ENCODE results near the gene EFHD2. TPM values are rescaled to one million over a fixed set of nuclear protein-coding genes. Genes with fewer than 3 reads are reported as not detected.
"Not testable (repeated sequence)": the region's sequence is repeated elsewhere in the genome, so short reads cannot be mapped to it uniquely, and the experiment has no call there.

EFHD2 gene
- polyA plus RNA-seq, 1 donor = 9.2 TPM

- DNase-seq = no peak
Measured at GRCh38 chr1:15452216-15452615, 42.5 kb downstream of the EFHD2 start.

DNA sequence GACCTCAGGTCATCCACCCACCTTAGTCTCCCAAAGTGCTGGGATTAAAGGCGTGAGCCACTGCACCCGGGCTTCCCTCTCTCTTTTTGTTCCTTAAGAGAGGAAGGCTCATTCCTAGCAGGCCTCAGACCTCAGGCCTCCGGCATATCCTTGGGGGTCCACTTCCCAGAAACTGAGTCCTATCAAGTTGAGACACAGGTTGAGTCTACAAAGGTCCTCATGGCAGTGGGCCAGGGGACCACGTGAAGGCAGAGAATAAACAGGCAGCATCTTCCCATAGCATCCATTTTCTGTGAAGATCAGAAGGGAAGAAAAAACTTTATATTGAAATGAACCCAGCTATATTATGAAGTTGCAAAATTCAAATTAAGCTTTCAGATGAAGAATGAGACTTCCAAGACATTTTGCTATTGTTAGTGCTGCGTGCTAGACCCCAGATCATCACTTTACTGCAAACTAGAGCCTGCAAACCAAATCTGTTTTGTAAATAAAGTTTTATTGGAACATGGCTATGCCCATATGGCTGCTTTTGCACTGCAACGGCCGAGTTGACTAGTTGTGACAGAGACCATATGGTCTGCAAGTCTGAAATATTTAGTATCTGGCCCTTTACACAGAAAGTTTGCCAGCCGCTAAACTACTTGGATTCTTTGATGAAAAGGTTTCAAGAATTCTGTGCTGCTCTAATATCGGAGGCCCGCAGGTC, 43.3 kb downstream of the EFHD2 start:
- no peak for DNase-seq

GRCh38 chr1:15453734-15454133, 44.0 kb downstream of the EFHD2 start:
- no peak for DNase-seq

- no peak for DNase-seq
Measured at GRCh38 chr1:15454256-15454655, 44.6 kb downstream of the EFHD2 start.

- no peak for DNase-seq
Measured at GRCh38 chr1:15455522-15455921, 45.8 kb downstream of the EFHD2 start.

GRCh38 chr1:15456313-15456954, 46.7 kb downstream of the EFHD2 start, which contains the start of gene CELA2A:
TSS of gene CELA2A (plus strand) at chr1:15456732. CDS start at chr1:15456754, 22 bp downstream.
- DNase-seq = no peak

GRCh38 chr1:15457585-15457984, 47.9 kb downstream of the EFHD2 start:
- no peak for DNase-seq

DNA sequence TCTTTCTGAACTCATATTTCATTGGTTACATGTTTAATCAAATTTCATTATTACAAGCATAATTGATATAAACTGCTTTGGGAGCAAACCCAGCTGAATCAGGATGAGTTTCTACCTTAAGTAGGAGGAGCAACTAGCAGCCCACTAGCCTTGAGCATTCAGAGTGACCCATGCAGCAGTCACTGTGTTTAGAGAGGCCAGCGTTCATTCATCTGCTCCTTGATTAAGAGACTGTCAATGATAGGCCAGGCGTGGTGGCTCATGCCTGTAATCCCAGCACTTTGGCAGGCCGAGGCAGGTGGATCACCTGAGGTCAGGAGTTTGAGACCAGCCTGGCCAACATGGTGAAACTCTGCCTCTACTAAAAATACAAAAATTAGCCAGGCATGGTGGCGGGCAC, 48.7 kb downstream of the EFHD2 start:
- not testable (repeated sequence) for DNase-seq

- no peak for DNase-seq
Measured at GRCh38 chr1:15459771-15460707, 50.4 kb downstream of the EFHD2 start.

GRCh38 chr1:15460708-15461095, 51.0 kb downstream of the EFHD2 start:
- no peak for DNase-seq

DNA sequence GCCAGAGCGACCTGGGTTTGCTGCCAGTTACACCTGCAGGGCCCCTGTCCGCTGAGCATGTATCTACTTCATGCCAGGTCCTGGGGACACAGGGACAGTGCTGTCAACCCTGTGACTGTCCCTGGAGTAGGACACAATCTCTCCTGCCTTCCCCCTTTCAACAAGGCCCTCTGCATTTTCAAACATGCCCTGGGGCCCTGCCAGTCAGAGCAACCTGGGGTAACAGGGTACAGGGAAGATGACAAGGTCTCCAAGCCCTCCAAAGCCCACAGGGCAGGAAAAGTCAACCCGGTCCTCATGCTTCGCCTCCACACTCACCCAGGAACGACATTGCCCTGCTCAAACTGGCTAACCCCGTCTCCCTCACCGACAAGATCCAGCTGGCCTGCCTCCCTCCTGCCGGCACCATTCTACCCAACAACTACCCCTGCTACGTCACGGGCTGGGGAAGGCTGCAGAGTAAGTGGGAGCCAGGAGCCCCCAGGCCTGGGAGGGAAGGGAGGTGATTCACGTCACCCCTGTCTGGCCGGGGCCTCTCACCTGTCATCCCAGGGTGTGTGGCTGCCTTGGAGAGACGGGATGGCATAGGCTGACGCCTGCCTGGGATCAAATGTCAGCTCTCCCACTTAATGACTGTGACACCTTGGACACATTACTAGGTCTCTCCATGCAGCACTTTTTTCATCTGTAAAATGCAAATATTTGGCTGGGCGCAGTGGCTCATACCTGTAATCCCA, 53.5 kb downstream of the EFHD2 start:
- DNase-seq = peak; percentile 25

- not testable (repeated sequence) for DNase-seq
Measured at GRCh38 chr1:15463926-15464322, 54.2 kb downstream of the EFHD2 start.

DNA sequence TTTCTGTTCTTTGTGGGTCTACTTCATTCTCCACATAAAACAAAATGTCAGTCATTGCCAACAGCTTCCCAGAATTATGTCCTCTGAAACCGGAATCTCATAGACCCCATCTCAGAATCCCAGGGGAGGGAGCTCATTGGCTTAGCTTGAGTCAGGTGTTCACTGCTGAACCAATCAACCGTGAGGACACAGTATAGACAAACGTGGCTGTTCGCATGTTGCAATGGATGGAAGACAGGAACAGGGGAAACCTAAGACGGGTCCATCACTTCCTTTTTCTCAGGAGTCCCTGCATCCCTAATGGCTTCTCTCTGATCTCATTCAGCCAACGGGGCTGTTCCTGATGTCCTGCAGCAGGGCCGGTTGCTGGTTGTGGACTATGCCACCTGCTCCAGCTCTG, 56.0 kb downstream of the EFHD2 start:
- no peak for DNase-seq

DNA sequence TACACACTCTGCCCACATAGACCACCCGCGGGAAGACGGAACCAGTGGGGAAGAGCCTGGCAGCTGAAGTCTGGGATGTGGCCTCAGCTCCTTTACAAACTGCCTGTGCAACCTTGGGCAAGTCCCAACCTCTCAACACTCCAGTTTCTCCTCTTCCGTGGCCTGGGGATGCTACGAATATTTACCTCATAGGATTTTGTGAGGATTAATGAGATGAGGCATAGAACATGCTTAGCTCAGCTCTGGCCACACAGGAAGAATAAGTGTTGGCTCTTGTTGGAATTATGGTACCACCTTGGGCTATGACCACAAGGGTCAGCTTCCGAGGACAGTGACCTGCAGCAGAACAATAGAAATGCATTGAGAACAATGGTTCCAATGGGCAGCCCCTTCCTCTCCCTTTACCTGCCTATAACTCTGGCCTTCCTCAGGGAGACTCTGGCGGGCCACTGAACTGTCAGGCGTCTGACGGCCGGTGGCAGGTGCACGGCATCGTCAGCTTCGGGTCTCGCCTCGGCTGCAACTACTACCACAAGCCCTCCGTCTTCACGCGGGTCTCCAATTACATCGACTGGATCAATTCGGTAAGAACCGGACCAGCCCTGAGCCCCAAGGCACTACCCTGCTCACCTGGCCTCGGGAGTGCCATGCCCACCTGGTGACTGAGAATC, 57.4 kb downstream of the EFHD2 start:
- DNase-seq = not testable (repeated sequence)

DNA sequence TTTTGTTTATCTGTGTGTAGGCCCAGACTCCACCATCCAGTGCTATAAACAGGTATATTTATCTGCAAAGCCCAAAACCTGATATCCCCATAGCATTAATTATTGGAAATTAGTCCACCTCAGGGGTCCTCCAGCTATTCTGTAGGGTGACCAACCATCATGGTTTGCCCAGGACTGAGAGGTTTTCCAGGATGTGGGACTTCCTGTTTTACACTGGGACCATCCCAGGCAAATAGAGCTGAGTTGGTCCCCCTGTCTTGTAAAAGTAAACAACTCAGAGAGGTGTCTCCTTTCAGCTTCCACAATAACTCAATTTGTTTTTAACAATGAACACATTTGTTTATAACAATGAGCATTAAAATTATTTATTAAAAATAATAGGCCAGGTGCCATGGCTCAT, 58.5 kb downstream of the EFHD2 start:
- DNase-seq = no peak

DNA sequence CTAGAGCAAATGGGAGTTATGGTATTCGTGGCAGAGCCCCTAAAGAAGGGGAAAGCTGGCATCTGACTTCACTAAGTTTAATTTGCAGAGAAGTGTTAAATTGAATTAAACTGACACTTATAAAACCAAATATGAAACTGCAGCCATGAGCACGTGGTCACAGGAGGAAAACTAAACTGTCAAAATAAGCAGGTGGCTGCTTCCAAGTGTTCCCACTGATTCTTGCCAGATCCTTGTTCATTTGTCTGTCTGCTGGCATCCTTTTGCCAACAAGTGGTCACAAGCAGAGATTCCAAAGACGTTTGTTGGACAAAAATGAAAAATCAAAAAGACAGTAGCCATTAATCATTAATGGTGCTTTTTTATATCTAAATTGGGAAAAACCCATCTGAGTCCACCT, 59.7 kb downstream of the EFHD2 start:
- no peak for DNase-seq

- not testable (repeated sequence) for DNase-seq
Measured at GRCh38 chr1:15469821-15470448, 60.2 kb downstream of the EFHD2 start.

DNA sequence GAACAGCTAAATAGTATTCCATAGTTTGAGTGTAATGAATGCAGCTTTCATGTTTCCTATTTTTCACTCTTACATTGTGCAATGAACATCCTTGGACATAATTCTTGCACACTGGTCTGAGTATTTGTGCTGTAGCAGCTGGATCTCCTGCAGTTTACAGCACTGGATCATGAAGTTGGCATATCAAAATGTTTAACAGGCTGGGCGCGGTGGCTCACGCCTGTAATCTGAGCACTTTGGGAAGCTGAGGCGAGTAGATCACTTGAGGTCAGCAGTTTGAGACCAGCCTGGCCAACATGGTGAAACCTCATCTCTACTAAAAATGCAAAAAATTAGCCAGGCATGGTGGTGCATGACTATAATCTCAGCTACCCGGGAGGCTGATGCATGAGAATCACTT, 61.4 kb downstream of the EFHD2 start:
- DNase-seq = not testable (repeated sequence)

- DNase-seq = not testable (repeated sequence)
Measured at GRCh38 chr1:15471723-15472122, 62.0 kb downstream of the EFHD2 start.

- no peak for DNase-seq
Measured at GRCh38 chr1:15472587-15472986, 62.9 kb downstream of the EFHD2 start.

GRCh38 chr1:15475752-15476314, 66.1 kb downstream of the EFHD2 start, which contains the start of gene CELA2B:
TSS of gene CELA2B (plus strand) at chr1:15476104. CDS start at chr1:15476126, 22 bp downstream.
- no peak for DNase-seq

Data from left kidney (tissue), 2 donors.